ENCODE results near the gene RNU7-1.

Gene RNU7-1

DNA sequence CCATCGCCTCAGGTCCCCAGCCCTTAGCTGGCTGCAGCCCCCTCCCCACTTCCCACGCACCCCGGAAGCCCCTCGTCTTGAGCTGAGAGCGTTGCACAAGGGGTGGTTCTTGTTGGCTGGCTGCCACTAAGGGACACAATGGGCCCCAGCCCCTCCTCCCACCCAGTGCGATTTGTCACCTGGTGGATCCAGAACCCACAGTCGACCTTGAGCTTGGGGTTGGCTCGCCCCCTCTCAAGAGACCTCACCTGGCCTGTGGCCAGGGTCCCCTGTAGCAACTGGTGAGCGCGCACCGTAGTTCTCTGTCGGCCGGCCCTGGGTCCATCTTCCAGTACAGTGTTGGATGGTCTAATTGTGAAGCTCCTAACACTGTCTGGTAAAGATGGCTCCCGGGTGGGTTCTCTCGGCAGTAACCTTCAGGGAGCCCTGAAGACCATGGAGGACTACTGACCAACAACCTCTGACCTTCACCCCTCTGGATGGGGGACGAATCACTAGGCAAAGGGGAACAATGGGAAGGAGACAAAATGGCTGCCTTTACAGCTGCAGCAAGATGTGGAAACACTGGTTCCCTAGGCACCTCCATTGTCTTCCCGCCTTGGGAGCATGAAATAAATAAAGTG, 20.3 kb downstream of the RNU7-1 start:
- peaks cover 56% of the 10 kb centered on the region for H3K36me3 Mint-ChIP-seq
- CTCF ChIA-PET, result interaction anchor here (0.5 to 12.3 kb wide), 10 partner anchors 9 to 149 kb away, joined by 3 to 491 read pairs (median 6); partner anchors contain the start of genes C12orf57, LPCAT3, PTPN6 and RNU7-1
- H3K9me3 Mint-ChIP-seq, result no peaks in the 10 kb centered on the region
- H3K27me3 Mint-ChIP-seq, result no peaks in the 10 kb centered on the region
- no peak overlapping the region for H3K4me3 Mint-ChIP-seq
- H3K27ac Mint-ChIP-seq, result peak overlapping the region; percentile 70
- DNase-seq, result no peak
- H3K4me1 Mint-ChIP-seq, result peaks cover 78% of the 10 kb centered on the region

DNA sequence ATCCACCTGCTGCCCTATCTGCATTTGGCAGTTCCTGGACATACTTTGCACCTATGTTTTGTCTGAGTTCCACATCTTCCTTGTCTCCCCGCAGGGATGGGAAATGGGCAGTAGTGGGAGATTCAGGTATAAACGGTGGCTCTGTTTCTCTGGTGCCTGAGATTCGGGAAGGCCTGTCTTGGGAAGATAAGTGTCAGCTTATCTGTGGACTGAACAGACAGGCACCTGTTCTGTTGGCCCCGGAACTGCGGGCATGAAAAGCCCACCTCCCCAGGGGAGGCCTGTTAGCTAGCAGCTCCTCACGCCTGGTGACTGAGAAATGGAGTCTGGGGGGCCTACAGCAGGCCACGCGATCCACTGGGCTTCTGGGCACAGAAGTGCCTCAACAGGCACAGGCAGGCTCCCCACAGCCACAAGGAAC, 21.0 kb downstream of the RNU7-1 start:
- Mint-ChIP-seq H3K4me1 (peaks cover 77% of the 10 kb centered on the region), H3K4me3 (no peak overlapping the region), H3K27me3 (no peaks in the 10 kb centered on the region), H3K9me3 (no peaks in the 10 kb centered on the region), H3K36me3 (peaks cover 54% of the 10 kb centered on the region), H3K27ac (peak overlapping the region; percentile 83)
- no peak for DNase-seq
- CTCF ChIA-PET, result interaction anchor here (0.7 to 12.3 kb wide), 12 partner anchors 10 to 149 kb away, joined by 3 to 491 read pairs (median 5); partner anchors contain the start of genes C12orf57, LPCAT3, PTPN6 and RNU7-1

DNA sequence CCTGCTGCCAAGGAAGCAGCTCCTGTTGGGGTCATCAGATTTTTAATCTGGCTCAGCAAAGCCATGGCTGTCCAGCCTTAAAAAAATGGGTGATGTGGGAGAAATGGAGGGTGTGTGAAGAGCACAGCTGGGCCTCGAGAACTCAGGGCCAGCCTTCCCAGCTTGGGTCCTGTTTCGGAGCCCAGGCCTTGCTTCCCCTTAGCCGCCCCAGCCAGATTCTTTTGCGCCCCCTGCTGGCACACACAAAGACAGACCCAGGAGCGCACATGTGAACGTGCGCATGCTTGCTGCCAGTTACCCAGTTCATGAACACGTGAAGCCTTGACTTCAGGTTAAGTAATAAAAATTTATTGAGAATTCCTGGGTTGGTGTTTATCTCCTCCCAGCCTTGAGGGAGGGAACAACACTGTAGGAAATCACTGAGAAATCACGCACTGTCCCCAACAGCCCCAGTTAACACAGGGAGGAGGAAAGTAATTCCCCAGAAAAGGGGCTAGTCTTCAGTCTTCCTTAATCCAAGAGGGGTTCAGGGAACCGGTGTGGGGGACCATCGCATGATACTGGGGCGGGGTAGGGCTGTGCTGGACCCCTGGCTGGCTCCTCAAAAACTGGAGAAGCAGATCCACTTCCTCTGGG, 21.5 kb downstream of the RNU7-1 start:
- H3K9me3 Mint-ChIP-seq, result no peaks in the 10 kb centered on the region
- peaks cover 74% of the 10 kb centered on the region for H3K4me1 Mint-ChIP-seq
- peak; percentile 92 for DNase-seq
- CTCF ChIA-PET, result interaction anchor here (0.7 to 12.3 kb wide), 13 partner anchors 9 to 148 kb away, joined by 3 to 491 read pairs (median 5); partner anchors contain the start of genes C12orf57, LPCAT3, PTPN6 and RNU7-1
- no peak overlapping the region for H3K4me3 Mint-ChIP-seq
- peak overlapping the region; percentile 83 for H3K27ac Mint-ChIP-seq
- no peaks in the 10 kb centered on the region for H3K27me3 Mint-ChIP-seq
- H3K36me3 Mint-ChIP-seq, result peaks cover 55% of the 10 kb centered on the region

DNA sequence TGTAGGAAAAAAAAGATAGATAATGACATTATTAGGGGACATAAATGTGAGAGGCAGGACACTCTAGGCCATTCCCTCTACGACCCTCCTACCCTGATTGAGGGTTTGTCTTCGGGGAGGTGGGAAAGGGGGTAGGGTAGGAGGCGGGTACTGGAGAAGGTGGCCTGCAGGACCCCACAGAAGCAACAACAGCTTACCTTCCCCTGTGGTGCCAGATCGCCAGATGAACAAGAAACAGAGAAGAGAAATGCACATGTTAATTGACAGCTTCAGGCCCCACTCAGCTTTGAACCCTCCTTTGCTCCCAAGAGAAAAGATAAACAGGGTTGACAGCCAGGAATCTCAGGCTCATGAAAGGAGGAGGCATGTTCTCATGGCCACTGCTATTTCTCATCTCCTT, 22.1 kb downstream of the RNU7-1 start:
- Mint-ChIP-seq H3K36me3 (peaks cover 50% of the 10 kb centered on the region), H3K27ac (peak overlapping the region; percentile 83), H3K4me1 (peaks cover 68% of the 10 kb centered on the region), H3K9me3 (no peaks in the 10 kb centered on the region), H3K4me3 (no peak overlapping the region), H3K27me3 (no peaks in the 10 kb centered on the region)
- CTCF ChIA-PET, result interaction anchor here (1.6 to 12.3 kb wide), 5 partner anchors 9 to 147 kb away, joined by 5 to 491 read pairs (median 11); partner anchors contain the start of genes C12orf57, PTPN6, RNU7-1 and SPSB2
- no peak for DNase-seq

DNA sequence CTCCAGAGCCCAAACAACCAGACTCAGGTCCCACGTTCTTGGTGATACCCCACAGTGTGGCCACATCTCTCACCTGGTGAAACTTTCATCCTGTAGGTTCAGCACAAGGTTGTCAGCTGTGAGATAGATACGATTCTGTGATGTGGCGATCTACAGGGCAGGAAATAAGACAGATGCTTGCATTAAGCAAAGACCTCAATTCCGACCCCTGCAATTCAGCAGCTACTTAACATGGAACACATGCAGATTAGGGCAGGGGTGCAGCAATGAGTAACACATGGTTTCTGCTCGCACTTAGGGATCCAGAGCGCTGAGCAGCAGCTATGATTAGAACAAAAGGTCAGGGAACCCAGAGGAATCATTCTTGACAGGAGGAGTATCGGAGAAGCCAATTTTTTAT, 22.7 kb downstream of the RNU7-1 start:
- Mint-ChIP-seq H3K27ac (peak overlapping the region; percentile 62), H3K9me3 (no peaks in the 10 kb centered on the region), H3K4me3 (no peak overlapping the region), H3K27me3 (no peaks in the 10 kb centered on the region), H3K36me3 (peaks cover 48% of the 10 kb centered on the region), H3K4me1 (peaks cover 64% of the 10 kb centered on the region)
- no peak for DNase-seq
- CTCF ChIA-PET, result interaction anchor here (1.6 to 12.3 kb wide), 4 partner anchors 10 to 147 kb away, joined by 5 to 491 read pairs (median 18); partner anchors contain the start of genes C12orf57, PTPN6 and RNU7-1

DNA sequence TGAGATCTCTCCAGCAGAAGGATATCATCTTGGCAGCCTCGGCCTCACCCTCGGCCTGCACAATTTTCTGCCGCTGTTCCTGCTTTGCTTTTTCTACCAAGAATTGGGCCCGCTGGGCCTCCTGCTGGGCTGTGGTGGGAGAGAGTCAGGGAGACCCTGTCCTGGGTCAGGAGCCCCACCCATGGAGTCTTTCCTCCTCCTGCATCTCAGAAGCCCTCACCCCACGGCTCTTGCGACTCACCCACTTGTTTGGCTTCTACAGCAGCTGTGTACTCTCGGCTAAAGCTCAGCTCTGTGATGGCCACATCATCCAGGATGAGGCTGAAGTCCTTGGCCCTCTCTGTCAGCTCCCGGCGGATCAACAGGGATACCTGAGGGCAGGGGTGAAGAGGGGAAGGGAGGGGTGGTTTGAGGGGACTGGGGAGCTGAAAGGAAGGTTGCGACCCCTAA, 24.1 kb downstream of the RNU7-1 start:
- CTCF ChIA-PET, result interaction anchor here (0.9 to 2.5 kb wide), 6 partner anchors 16 to 145 kb away, joined by 4 to 42 read pairs (median 9); partner anchors contain the start of genes C12orf57, C1RL, PTPN6 and RNU7-1
- H3K27ac Mint-ChIP-seq, result no peak overlapping the region
- no peaks in the 10 kb centered on the region for H3K9me3 Mint-ChIP-seq
- DNase-seq, result no peak
- H3K36me3 Mint-ChIP-seq, result peaks cover 45% of the 10 kb centered on the region
- peaks cover 66% of the 10 kb centered on the region for H3K4me1 Mint-ChIP-seq
- no peaks in the 10 kb centered on the region for H3K27me3 Mint-ChIP-seq
- no peak overlapping the region for H3K4me3 Mint-ChIP-seq

DNA sequence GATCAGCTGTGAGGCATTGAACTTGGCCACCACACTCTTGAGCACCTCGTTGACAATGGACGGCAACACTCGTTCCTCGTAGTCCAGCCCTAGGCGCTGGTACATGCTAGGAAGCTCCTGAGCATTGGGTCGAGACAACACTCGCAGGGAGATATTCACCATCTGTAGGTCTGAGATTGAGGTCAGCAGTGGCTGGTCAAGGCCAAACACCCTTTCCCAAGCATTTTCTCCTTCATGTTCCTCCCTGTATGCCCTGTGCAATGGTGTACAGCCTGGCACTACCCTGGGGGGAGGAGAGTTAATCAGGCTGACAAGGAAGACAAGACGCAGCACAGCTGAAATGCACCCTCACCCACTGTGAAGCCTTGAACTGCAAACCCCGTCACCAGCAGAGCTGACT, 24.8 kb downstream of the RNU7-1 start:
- Mint-ChIP-seq H3K27ac (no peak overlapping the region), H3K4me1 (peaks cover 69% of the 10 kb centered on the region), H3K4me3 (peak overlapping the region; percentile 100), H3K36me3 (peaks cover 45% of the 10 kb centered on the region), H3K27me3 (no peaks in the 10 kb centered on the region), H3K9me3 (no peaks in the 10 kb centered on the region)
- DNase-seq, result no peak
- CTCF ChIA-PET, result interaction anchor here (0.6 to 2.5 kb wide), 10 partner anchors 17 to 144 kb away, joined by 3 to 42 read pairs (median 6); partner anchors contain the start of genes C12orf57, C1RL, PTPN6 and RNU7-1

DNA sequence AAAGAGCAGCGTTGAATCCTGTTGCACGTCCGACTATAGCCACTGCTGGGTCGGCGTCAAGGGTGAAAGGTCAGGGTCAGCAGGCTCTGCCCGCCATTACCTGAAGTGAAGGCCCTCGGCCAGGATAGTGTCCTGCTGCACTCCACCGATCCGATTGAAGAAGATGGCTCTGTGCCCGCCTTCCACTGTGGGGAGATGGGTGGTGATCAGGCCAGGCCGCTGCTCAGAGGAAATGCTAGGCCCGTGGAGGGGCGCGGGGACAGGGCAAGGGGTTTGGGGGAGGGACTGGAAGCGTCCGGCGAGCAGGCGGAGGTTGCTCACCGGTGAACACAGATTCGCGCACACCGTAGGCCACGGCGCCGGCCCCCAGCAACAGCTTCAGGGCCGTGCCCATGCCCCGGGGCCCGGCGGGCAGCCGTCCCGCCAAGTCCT, 26.5 kb downstream of the RNU7-1 start:
- peaks cover 53% of the 10 kb centered on the region for H3K36me3 Mint-ChIP-seq
- H3K27me3 Mint-ChIP-seq, result no peaks in the 10 kb centered on the region
- no peak for DNase-seq
- H3K4me3 Mint-ChIP-seq, result peak overlapping the region; percentile 100
- H3K9me3 Mint-ChIP-seq, result no peaks in the 10 kb centered on the region
- H3K4me1 Mint-ChIP-seq, result peaks cover 63% of the 10 kb centered on the region
- H3K27ac Mint-ChIP-seq, result peak overlapping the region; percentile 98
- CTCF ChIA-PET, result no interaction called here

DNA sequence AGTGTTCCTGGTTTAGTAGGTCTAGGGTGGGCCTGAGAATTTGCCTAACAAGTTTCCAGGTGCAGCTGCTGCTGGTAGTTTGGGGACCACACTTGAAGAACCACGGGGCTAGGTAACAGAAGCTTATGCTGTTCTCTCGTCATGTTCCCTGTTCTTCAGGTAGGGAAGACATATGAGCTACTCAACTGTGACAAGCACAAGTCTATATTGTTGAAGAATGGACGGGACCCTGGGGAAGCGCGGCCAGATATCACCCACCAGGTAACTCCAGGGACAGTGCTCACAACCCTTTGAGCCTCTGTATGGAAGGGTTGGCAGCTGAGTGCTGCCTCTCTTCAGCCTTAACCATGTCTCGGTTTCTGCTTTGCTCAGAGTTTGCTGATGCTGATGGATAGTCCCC, 30.6 kb downstream of the RNU7-1 start:
- Mint-ChIP-seq H3K4me1 (peaks cover 44% of the 10 kb centered on the region), H3K27me3 (no peaks in the 10 kb centered on the region), H3K27ac (no peak overlapping the region), H3K4me3 (no peak overlapping the region), H3K36me3 (peaks cover 50% of the 10 kb centered on the region), H3K9me3 (no peaks in the 10 kb centered on the region)
- CTCF ChIA-PET, result interaction anchor here (1.2 kb wide), 1 partner anchor 69 kb away, joined by 3 read pairs; no protein-coding TSS in a partner anchor
- no peak for DNase-seq

DNA sequence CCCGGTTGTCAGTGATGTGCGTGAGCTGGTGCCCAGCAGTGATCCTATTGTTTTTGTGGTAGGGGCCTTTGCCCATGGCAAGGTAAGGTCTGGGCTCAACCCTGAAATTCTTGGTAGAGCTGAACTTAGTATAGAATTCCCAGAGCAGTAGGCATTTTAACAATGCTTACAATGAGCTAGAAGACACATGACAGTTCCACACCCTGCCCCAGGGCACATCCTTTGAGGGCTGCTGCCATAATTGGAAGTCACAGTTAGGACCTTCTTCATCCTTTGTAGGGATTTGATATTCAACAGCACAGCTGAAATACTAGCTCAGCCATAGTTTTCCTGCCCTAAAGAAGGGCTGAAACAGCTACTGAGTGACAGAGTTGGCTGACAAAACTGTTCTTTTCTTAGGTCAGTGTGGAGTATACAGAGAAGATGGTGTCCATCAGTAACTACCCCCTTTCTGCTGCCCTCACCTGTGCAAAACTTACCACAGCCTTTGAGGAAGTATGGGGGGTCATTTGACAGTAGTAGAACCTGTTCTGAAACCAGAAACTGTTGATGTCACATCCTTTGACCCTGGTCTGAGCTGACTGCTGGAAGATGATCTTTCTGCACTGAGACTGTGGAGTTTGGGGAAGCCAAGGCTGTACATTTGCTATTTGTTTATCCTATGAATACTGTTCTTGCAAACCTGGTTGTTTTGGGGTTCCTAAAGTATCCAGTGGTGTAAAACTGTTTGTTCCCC, 31.8 kb downstream of the RNU7-1 start:
- H3K4me1 Mint-ChIP-seq, result peaks cover 39% of the 10 kb centered on the region
- peak overlapping the region; percentile 47 for H3K27ac Mint-ChIP-seq
- CTCF ChIA-PET, result interaction anchor here (0.9 to 1.9 kb wide), 4 partner anchors 11 to 117 kb away, joined by 3 to 4 read pairs (median 3); no protein-coding TSS in a partner anchor
- peaks cover 45% of the 10 kb centered on the region for H3K36me3 Mint-ChIP-seq
- no peaks in the 10 kb centered on the region for H3K27me3 Mint-ChIP-seq
- H3K9me3 Mint-ChIP-seq, result no peaks in the 10 kb centered on the region
- H3K4me3 Mint-ChIP-seq, result no peak overlapping the region
- DNase-seq, result no peak

DNA sequence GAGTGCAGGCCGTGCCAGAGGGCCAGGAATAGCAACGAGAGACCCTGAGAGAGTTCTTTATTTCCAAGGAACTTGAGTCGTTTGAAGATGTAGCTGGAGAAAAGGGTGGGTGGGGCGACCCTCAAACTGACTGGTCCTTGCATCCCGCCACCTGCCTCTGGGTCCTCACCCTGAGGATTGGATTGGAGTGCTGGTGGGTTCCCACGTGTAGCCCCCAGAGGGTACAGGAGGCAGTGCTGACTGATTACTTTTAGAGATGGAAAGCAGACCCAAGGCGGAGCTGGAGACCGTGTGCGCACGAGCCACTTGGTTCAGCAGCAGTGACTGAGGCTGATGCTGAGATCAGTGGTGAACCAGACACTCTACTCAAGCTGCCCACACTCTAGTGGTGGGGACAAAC, 34.0 kb downstream of the RNU7-1 start:
- DNase-seq, result no peak

DNA sequence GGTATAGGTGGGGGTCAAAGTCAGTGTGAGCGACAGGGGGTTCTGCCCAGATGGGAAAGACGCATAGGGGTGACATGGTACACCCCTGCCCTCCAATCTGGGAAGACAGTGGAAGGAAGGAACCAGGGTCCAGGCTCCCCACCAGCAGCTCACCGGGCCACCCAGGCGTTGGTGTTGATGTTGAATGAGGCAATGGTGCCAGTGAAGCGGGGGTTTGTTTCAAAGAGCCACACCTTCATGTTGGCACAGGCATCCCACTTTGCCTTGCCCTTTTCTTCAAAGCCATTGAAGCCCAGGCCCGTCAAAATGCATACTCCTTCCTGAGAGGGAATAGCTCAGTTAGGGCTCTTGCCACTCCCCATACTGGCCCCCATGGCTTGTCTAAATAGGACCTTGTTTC, 34.6 kb downstream of the RNU7-1 start:
- CTCF ChIA-PET, result no interaction called here
- H3K4me3 Mint-ChIP-seq, result no peak overlapping the region
- no peaks in the 10 kb centered on the region for H3K9me3 Mint-ChIP-seq
- DNase-seq, result no peak
- H3K36me3 Mint-ChIP-seq, result peaks cover 42% of the 10 kb centered on the region
- H3K4me1 Mint-ChIP-seq, result peaks cover 18% of the 10 kb centered on the region
- no peaks in the 10 kb centered on the region for H3K27me3 Mint-ChIP-seq
- H3K27ac Mint-ChIP-seq, result peak overlapping the region; percentile 39

More for the DNA sequence above, 34.0 kb downstream of the RNU7-1 start:
- H3K36me3 Mint-ChIP-seq, result peaks cover 39% of the 10 kb centered on the region
- peaks cover 23% of the 10 kb centered on the region for H3K4me1 Mint-ChIP-seq
- H3K27me3 Mint-ChIP-seq, result no peaks in the 10 kb centered on the region
- no peak overlapping the region for H3K27ac Mint-ChIP-seq
- no peak overlapping the region for H3K4me3 Mint-ChIP-seq
- no peaks in the 10 kb centered on the region for H3K9me3 Mint-ChIP-seq
- CTCF ChIA-PET, result no interaction called here

DNA sequence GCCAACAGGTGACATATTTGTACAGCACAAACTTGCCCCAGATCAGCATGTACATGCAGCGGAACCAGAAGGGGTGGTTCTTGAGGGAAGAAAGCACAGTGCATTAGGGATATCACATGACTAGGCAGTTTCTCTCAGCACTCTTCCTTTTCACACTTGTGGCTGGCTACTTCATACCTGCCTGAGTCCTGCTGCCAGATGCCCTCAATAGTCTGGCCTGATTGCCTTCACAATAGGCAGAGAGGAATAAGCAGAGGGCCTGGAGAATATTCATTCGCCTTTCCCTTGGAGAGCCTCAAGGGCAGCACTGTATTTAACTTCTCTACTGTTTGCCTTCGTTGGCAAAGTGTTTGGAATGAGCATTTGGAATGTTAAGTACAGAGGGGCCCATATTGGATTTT, 35.0 kb downstream of the RNU7-1 start:
- CTCF ChIA-PET, result no interaction called here
- peaks cover 16% of the 10 kb centered on the region for H3K4me1 Mint-ChIP-seq
- no peak overlapping the region for H3K4me3 Mint-ChIP-seq
- no peaks in the 10 kb centered on the region for H3K9me3 Mint-ChIP-seq
- DNase-seq, result no peak
- no peaks in the 10 kb centered on the region for H3K27me3 Mint-ChIP-seq
- H3K27ac Mint-ChIP-seq, result peak overlapping the region; percentile 39
- H3K36me3 Mint-ChIP-seq, result peaks cover 45% of the 10 kb centered on the region

DNA sequence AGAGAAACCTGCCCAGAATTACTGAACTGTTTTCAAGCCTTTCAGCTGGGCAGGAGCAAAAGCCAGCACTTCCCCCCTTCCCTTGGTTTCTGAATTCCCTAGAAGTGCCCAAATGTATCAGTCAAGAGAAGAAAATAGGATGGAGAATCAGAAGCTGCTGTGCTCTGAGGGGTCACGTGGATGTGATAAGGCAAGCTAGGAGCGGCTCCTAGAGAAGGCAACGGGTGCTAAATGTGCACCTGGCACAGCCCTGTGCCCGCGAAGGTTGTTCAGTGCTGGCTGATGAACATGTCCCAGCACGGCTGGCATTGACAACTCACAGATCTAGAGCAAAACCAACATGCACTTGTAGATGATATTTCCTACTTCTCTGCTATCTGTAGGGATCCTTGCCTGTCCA, 35.4 kb downstream of the RNU7-1 start:
- Mint-ChIP-seq H3K9me3 (no peaks in the 10 kb centered on the region), H3K27me3 (no peaks in the 10 kb centered on the region), H3K36me3 (peaks cover 41% of the 10 kb centered on the region), H3K4me3 (no peak overlapping the region), H3K4me1 (peaks cover 13% of the 10 kb centered on the region), H3K27ac (no peak overlapping the region)
- CTCF ChIA-PET, result no interaction called here
- DNase-seq, result no peak
